ENCODE measurements around the gene PLEKHG5.
"Not testable (repeated sequence)": the region's sequence is repeated elsewhere in the genome, so short reads cannot be mapped to it uniquely, and the experiment has no call there.

The PLEKHG5 gene

DNA sequence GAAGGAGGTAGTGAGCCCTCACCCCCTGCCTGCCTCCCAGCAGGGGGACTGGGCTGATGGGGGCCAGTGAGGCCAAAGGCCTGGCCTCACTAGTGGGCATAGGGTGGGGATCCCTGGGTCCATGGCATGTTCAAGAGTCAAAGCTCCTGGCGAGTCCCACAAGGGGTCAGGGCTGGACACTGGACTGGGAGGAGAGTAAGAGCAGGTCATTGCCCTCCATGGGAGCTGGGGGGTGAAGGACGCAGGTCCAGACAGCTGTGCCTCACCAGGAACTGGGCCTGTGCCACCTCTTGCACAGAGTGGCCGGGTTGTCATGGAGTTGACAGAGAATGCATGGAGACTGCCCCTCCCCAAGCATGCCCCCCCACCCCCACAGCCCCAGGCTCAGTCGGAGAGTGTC, 45.5 kb downstream of the PLEKHG5 start:
- H3K27ac ChIP-seq (ENCODE audit: low read depth, low read length); H3K4me1 ChIP-seq (ENCODE audit: control insufficient read depth, low read depth, low read length); H4K5ac ChIP-seq (ENCODE audit: low read length); H3K79me2 ChIP-seq (ENCODE audit: control insufficient read depth, insufficient read depth, low read length); H4K8ac ChIP-seq (ENCODE audit: low read depth, low read length); H2BK120ac ChIP-seq (ENCODE audit: low read depth, low read length); H3K27me3 ChIP-seq (ENCODE audit: insufficient read depth, low read length, poor library complexity); H3K23ac ChIP-seq (ENCODE audit: low read length); H3K4ac ChIP-seq (ENCODE audit: low read depth, low read length); H2AK5ac ChIP-seq (ENCODE audit: low read length); H2BK5ac ChIP-seq (ENCODE audit: low read length); DNase-seq; H3K4me2 ChIP-seq (ENCODE audit: low read length); H3K4me3 ChIP-seq (ENCODE audit: low read length); H3K9ac ChIP-seq (ENCODE audit: low read length); H3K79me1 ChIP-seq (ENCODE audit: low read length); H3K36me3 ChIP-seq (ENCODE audit: control insufficient read depth, insufficient read depth, low read length); H3K18ac ChIP-seq (ENCODE audit: low read length); H3K56ac ChIP-seq (ENCODE audit: low read length); H2BK15ac ChIP-seq (replicated peaks; ENCODE audit: low read depth): not testable (repeated sequence)
- WGBS (ENCODE audit: extremely low coverage, insufficient coverage, low lambda C conversion rate), result no CpG with 5 or more reads among the region's 4 CpGs

DNA sequence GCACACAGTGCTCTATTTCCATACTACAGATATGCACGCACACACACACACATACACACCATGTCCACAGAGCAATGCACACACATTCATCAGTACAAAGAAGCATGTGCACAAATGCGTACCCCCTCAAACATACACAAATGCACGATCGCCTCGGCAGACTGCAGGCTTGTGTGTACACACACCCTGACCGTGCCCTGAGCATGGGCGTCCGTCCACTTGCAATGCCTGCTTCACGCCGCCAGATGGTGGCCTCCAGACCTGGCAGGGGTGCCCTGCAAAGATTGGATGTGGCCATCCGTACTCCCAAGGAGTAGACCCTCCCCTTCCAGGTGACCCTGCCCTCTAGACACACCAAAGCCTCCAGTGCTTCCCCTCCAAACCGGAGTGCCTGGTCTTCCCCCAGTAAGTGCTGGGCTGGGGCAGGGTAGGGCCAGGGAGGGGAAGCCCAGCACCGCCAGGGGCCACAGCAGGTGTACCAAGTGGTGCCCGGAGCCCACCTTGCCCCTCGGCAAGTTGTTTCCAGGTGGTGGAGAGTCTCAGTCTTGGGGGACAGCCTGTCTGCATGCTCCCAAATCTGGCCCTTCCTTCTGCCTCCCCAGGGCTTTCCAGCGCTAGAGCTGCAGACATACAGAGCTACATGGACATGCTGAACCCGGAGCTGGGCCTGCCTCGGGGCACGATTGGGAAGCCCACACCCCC, 46.3 kb downstream of the PLEKHG5 start:
- WGBS (ENCODE audit: extremely low coverage, insufficient coverage, low lambda C conversion rate), result no CpG with 5 or more reads among the region's 19 CpGs
- H4K8ac ChIP-seq (ENCODE audit: low read depth, low read length), result no peak overlapping the region

DNA sequence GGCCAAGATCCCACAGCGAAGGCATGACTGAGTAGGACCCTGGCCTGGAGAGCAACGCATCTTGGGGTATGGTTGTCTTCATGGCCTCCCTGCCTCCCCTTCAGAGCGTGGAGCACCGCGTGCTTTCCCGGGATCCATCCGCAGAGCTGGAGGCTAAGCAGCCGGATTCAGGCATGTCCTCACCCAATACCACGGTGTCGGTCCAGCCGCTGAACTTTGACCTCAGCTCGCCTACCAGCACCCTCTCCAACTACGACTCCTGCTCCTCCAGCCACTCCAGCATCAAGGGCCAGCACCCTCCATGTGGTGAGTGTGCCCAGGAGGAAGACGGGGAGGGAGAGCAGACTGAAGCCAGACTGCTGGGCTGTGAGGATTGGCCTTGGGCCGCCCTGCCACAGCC, 47.1 kb downstream of the PLEKHG5 start:
- Histone ChIP-seq H2BK15ac (replicated peaks; ENCODE audit: low read depth) (no peak overlapping the region), H3K4me2 (ENCODE audit: low read length) (no peak overlapping the region), H2BK120ac (ENCODE audit: low read depth, low read length) (no peak overlapping the region), H3K27me3 (ENCODE audit: insufficient read depth, low read length, poor library complexity) (no peaks in the 10 kb centered on the region), H2BK5ac (ENCODE audit: low read length) (no peak overlapping the region), H3K27ac (ENCODE audit: low read depth, low read length) (no peak overlapping the region), H3K4ac (ENCODE audit: low read depth, low read length) (no peak overlapping the region), H4K8ac (ENCODE audit: low read depth, low read length) (no peak overlapping the region), H3K4me1 (ENCODE audit: control insufficient read depth, low read depth, low read length) (no peaks in the 10 kb centered on the region), H3K4me3 (ENCODE audit: low read length) (no peak overlapping the region), H4K5ac (ENCODE audit: low read length) (no peak overlapping the region), H3K36me3 (ENCODE audit: control insufficient read depth, insufficient read depth, low read length) (no peaks in the 10 kb centered on the region), H3K79me2 (ENCODE audit: control insufficient read depth, insufficient read depth, low read length) (no peaks in the 10 kb centered on the region), H2AK5ac (ENCODE audit: low read length) (no peak overlapping the region), H3K56ac (ENCODE audit: low read length) (peak overlapping the region; percentile 3), H3K79me1 (ENCODE audit: low read length) (no peaks in the 10 kb centered on the region), H3K18ac (ENCODE audit: low read length) (no peak overlapping the region), H3K9ac (ENCODE audit: low read length) (no peak overlapping the region), H3K23ac (ENCODE audit: low read length) (peak overlapping the region; percentile 66)
- no peak for DNase-seq
- no CpG with 5 or more reads among the region's 15 CpGs for WGBS (ENCODE audit: extremely low coverage, insufficient coverage, low lambda C conversion rate)

More for the DNA sequence above, 46.3 kb downstream of the PLEKHG5 start:
- H2AK5ac ChIP-seq (ENCODE audit: low read length), result no peak overlapping the region
- H3K4me2 ChIP-seq (ENCODE audit: low read length), result no peak overlapping the region
- no peaks in the 10 kb centered on the region for H3K27me3 ChIP-seq (ENCODE audit: insufficient read depth, low read length, poor library complexity)
- no peak overlapping the region for H2BK120ac ChIP-seq (ENCODE audit: low read depth, low read length)
- no peaks in the 10 kb centered on the region for H3K4me1 ChIP-seq (ENCODE audit: control insufficient read depth, low read depth, low read length)
- no peak overlapping the region for H3K27ac ChIP-seq (ENCODE audit: low read depth, low read length)
- H3K23ac ChIP-seq (ENCODE audit: low read length), result no peak overlapping the region
- no peak overlapping the region for H2BK5ac ChIP-seq (ENCODE audit: low read length)
- H3K36me3 ChIP-seq (ENCODE audit: control insufficient read depth, insufficient read depth, low read length), result no peaks in the 10 kb centered on the region
- H3K9ac ChIP-seq (ENCODE audit: low read length), result no peak overlapping the region
- H2BK15ac ChIP-seq (replicated peaks; ENCODE audit: low read depth), result no peak overlapping the region
- peak; percentile 74 for DNase-seq
- H3K79me1 ChIP-seq (ENCODE audit: low read length), result no peaks in the 10 kb centered on the region
- no peak overlapping the region for H3K18ac ChIP-seq (ENCODE audit: low read length)
- H3K4me3 ChIP-seq (ENCODE audit: low read length), result no peak overlapping the region
- H3K56ac ChIP-seq (ENCODE audit: low read length), result no peak overlapping the region
- no peak overlapping the region for H4K5ac ChIP-seq (ENCODE audit: low read length)
- H3K4ac ChIP-seq (ENCODE audit: low read depth, low read length), result no peak overlapping the region
- no peaks in the 10 kb centered on the region for H3K79me2 ChIP-seq (ENCODE audit: control insufficient read depth, insufficient read depth, low read length)

DNA sequence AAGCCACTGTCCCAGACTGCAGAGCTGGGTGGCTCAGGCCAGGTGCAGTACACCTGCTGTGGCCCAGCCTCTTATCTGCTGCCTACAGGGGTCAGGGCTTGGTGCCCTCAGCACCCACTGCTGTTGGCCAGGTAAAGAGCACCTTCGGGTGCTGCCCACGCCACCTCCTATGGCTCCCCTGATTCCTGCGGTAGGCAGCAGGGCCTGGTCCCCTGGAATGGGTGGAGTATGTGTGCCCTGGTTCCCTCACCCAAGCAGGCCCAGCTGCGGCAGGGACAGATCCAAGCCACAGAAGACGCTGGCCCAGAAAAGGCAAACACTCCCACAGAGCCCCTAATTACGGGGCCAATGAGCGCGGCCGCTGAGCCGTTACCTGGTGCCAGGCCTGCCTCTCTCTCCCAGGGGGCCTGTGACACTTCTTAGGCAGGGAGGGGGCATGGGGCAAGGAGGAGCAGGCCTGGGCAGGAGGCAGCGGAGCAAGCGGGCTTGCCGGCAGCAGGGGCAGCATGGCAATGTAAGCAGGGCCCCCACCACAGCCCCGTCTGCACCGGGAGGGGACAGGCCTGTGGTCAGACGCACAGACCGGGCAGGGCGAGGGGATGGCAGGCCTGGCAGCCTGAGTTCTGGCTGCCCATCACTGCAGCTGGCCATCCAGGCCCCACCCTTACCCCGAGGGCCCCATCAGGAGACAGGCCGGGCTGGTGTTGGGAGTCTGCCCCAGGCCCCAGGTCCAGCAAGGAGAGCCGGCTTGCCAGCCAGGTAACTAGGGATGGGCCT, 47.9 kb downstream of the PLEKHG5 start:
- no CpG with 5 or more reads among the region's 21 CpGs for WGBS (ENCODE audit: extremely low coverage, insufficient coverage, low lambda C conversion rate)
- Histone ChIP-seq H3K4me1 (ENCODE audit: control insufficient read depth, low read depth, low read length) (no peaks in the 10 kb centered on the region), H3K56ac (ENCODE audit: low read length) (no peak overlapping the region), H3K27me3 (ENCODE audit: insufficient read depth, low read length, poor library complexity) (no peaks in the 10 kb centered on the region), H3K4me2 (ENCODE audit: low read length) (no peak overlapping the region), H3K18ac (ENCODE audit: low read length) (no peak overlapping the region), H2BK15ac (replicated peaks; ENCODE audit: low read depth) (no peak overlapping the region), H2AK5ac (ENCODE audit: low read length) (no peak overlapping the region), H3K23ac (ENCODE audit: low read length) (no peak overlapping the region), H3K9ac (ENCODE audit: low read length) (no peak overlapping the region), H4K5ac (ENCODE audit: low read length) (no peak overlapping the region), H4K8ac (ENCODE audit: low read depth, low read length) (no peak overlapping the region), H3K4ac (ENCODE audit: low read depth, low read length) (no peak overlapping the region), H2BK5ac (ENCODE audit: low read length) (no peak overlapping the region), H3K79me1 (ENCODE audit: low read length) (no peaks in the 10 kb centered on the region), H3K36me3 (ENCODE audit: control insufficient read depth, insufficient read depth, low read length) (no peaks in the 10 kb centered on the region), H3K27ac (ENCODE audit: low read depth, low read length) (no peak overlapping the region), H3K79me2 (ENCODE audit: control insufficient read depth, insufficient read depth, low read length) (no peaks in the 10 kb centered on the region), H3K4me3 (ENCODE audit: low read length) (no peak overlapping the region), H2BK120ac (ENCODE audit: low read depth, low read length) (no peak overlapping the region)
- DNase-seq, result no peak

DNA sequence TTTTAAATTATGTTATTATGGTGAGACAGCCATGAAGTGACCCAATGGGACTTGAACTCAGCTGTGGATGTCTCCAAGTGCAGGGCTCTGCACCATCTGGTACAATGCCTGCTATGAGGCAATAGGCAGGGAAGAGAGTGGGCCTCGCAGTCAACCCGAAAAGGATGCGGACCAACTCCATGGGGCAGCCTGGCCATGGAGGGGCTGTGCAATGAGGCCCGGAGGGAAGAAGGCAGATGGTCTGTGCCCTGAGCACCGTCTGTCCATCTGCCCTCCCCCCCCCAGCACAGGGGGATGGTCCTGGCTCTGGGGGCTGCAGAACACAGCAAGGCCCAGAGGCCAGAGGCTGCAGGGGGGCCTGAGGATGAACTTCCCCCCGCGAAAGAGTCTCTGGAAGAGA, 49.9 kb downstream of the PLEKHG5 start:
- Histone ChIP-seq H2BK15ac (replicated peaks; ENCODE audit: low read depth) (no peak overlapping the region), H4K5ac (ENCODE audit: low read length) (no peak overlapping the region), H3K23ac (ENCODE audit: low read length) (no peak overlapping the region), H2BK120ac (ENCODE audit: low read depth, low read length) (no peak overlapping the region), H3K4me1 (ENCODE audit: control insufficient read depth, low read depth, low read length) (no peaks in the 10 kb centered on the region), H3K4me2 (ENCODE audit: low read length) (no peak overlapping the region), H3K9ac (ENCODE audit: low read length) (no peak overlapping the region), H2BK5ac (ENCODE audit: low read length) (no peak overlapping the region), H3K79me1 (ENCODE audit: low read length) (no peaks in the 10 kb centered on the region), H3K56ac (ENCODE audit: low read length) (no peak overlapping the region), H3K4ac (ENCODE audit: low read depth, low read length) (no peak overlapping the region), H3K18ac (ENCODE audit: low read length) (no peak overlapping the region), H3K36me3 (ENCODE audit: control insufficient read depth, insufficient read depth, low read length) (no peaks in the 10 kb centered on the region), H3K4me3 (ENCODE audit: low read length) (no peak overlapping the region), H3K79me2 (ENCODE audit: control insufficient read depth, insufficient read depth, low read length) (no peaks in the 10 kb centered on the region), H3K27me3 (ENCODE audit: insufficient read depth, low read length, poor library complexity) (no peaks in the 10 kb centered on the region), H4K8ac (ENCODE audit: low read depth, low read length) (no peak overlapping the region), H2AK5ac (ENCODE audit: low read length) (no peak overlapping the region), H3K27ac (ENCODE audit: low read depth, low read length) (no peak overlapping the region)
- no CpG with 5 or more reads among the region's 7 CpGs for WGBS (ENCODE audit: extremely low coverage, insufficient coverage, low lambda C conversion rate)
- DNase-seq, result no peak

Measured in mesendoderm (in vitro differentiated cells).